GM21723 (cell line): ENCODE data around the gene F13A1.

ENCODE experiments used
- ATAC-seq: cut with Tn5 transposase; IDR thresholded peaks from one replicate; pipeline ENCODE4 v1.9.1; 2021; ENCODE audit warnings: mild to moderate bottlenecking, moderate library complexity; ENCODE audit not compliant: unreplicated experiment

Gene F13A1

GRCh38 chr6:6196762-6197161 is 123.7 kb downstream of the F13A1 start:
- ATAC-seq, result no peak

GRCh38 chr6:6195080-6195479 is 125.4 kb downstream of the F13A1 start:
- no peak for ATAC-seq

- ATAC-seq, result no peak
Measured at GRCh38 chr6:6193221-6193745, 127.2 kb downstream of the F13A1 start.

- no peak for ATAC-seq
Measured at GRCh38 chr6:6191909-6192308, 128.6 kb downstream of the F13A1 start.

GRCh38 chr6:6191476-6191875 is 129.0 kb downstream of the F13A1 start:
- ATAC-seq, result no peak

GRCh38 chr6:6180684-6181083 is 139.8 kb downstream of the F13A1 start:
- no peak for ATAC-seq

GRCh38 chr6:6179858-6180623 is 140.4 kb downstream of the F13A1 start:
- no peak for ATAC-seq

- ATAC-seq, result no peak
Measured at GRCh38 chr6:6178795-6179194, 141.7 kb downstream of the F13A1 start.

- ATAC-seq, result no peak
Measured at GRCh38 chr6:6177754-6178153, 142.7 kb downstream of the F13A1 start.

GRCh38 chr6:6176586-6177228 is 143.8 kb downstream of the F13A1 start:
- no peak for ATAC-seq

GRCh38 chr6:6176127-6176526 is 144.3 kb downstream of the F13A1 start:
- ATAC-seq, result no peak

- no peak for ATAC-seq
Measured at GRCh38 chr6:6169141-6169540, 151.3 kb downstream of the F13A1 start.

GRCh38 chr6:6166064-6166463 is 154.4 kb downstream of the F13A1 start:
- ATAC-seq, result no peak

GRCh38 chr6:6164367-6164766 is 156.1 kb downstream of the F13A1 start:
- no peak for ATAC-seq

GRCh38 chr6:6154335-6154734 is 166.1 kb downstream of the F13A1 start:
- no peak for ATAC-seq

- ATAC-seq, result no peak
Measured at GRCh38 chr6:6152060-6152459, 168.4 kb downstream of the F13A1 start.

- ATAC-seq, result no peak
Measured at GRCh38 chr6:6148192-6148815, 172.2 kb downstream of the F13A1 start.

- no peak for ATAC-seq
Measured at GRCh38 chr6:6131492-6132109, 188.9 kb downstream of the F13A1 start.

- ATAC-seq, result no peak
Measured at GRCh38 chr6:6125495-6125894, 195.0 kb downstream of the F13A1 start.

GRCh38 chr6:6123803-6124202 is 196.7 kb downstream of the F13A1 start:
- no peak for ATAC-seq

- no peak for ATAC-seq
Measured at GRCh38 chr6:6121943-6122342, 198.5 kb downstream of the F13A1 start.
